ENCODE data around the gene NCF2.
"Not testable (repeated sequence)": the region's sequence is repeated elsewhere in the genome, so short reads cannot be mapped to it uniquely, and the experiment has no call there.

The NCF2 gene

DNA sequence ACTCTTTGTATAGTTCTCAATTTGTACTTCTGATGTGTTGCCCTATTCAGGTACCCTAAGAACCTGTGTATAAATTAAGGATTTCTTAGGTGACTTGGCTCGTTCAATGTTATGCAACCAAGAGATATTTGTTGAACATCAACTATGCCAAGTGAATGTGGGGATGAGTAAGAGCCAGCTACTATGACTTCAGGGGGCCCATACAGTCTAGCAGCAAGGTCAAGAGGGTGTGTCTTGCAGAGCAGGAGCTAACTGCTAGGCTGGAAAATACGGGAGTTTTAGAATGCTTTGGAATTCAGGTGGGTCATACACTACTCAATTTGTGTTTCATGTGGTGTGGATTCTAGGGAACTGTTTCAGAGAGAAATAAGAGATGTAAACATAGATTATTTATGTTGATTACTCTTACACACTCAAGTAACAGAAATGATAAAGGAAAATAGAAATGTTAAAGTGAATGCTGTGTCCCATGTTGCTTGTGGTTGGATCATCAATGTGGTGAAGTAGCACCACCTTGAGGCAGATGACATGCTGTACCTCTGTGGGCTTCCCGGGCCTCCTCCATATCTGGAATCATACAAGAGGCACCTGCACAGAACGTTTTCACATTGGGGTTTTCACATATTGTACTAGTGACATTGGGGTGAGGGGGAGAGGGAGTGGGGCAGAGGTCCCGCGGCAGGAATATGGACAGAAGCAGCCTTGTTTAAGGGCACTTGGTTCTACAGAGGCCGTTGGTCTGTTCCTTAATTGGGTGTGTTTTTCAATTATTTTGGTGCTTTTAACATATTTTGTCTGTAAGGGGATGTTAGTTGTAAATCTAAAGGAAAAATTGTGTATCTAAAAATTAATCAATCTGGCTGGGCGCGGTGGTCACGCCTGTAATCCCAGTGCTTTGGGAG, 32.9 kb upstream of the NCF2 start:
- Mint-ChIP-seq H3K27ac (peak overlapping the region; percentile 11), H3K4me3 (no peak overlapping the region), H3K9me3 (no peaks in the 10 kb centered on the region), H3K27me3 (no peaks in the 10 kb centered on the region), H3K4me1 (ENCODE audit: low read depth) (peaks cover 13% of the 10 kb centered on the region), H3K36me3 (ENCODE audit: low read depth) (peaks cover 27% of the 10 kb centered on the region)

DNA sequence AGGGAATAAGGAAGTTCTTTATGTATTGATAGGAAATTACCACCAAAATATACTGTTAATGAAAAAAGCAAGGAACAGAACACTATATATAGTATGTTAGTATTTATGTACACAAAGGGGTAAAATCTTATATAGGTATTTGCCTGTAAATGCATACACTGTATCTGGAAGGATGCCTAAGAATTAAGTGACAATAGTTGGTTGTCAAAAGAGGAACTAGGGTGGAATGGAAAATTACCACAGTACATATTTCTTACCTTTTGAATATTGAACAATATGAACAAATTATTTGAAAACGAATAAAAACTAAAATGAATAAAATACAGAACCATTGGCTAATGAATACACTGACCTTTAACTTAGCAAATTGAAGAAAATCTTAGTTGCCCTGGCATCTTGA, 31.8 kb upstream of the NCF2 start:
- no peaks in the 10 kb centered on the region for H3K27me3 Mint-ChIP-seq

GRCh38 chr1:183620311-183620710, 30.1 kb upstream of the NCF2 start:
- peaks cover 7% of the 10 kb centered on the region for H3K4me1 Mint-ChIP-seq (ENCODE audit: low read depth)
- peaks cover 15% of the 10 kb centered on the region for H3K36me3 Mint-ChIP-seq (ENCODE audit: low read depth)
- no peaks in the 10 kb centered on the region for H3K9me3 Mint-ChIP-seq
- H3K27ac Mint-ChIP-seq = no peak overlapping the region
- H3K27me3 Mint-ChIP-seq = no peaks in the 10 kb centered on the region
- H3K4me3 Mint-ChIP-seq = no peak overlapping the region

More for the DNA sequence above, 31.8 kb upstream of the NCF2 start:
- Mint-ChIP-seq H3K36me3 (ENCODE audit: low read depth) (peaks cover 26% of the 10 kb centered on the region), H3K27ac (no peak overlapping the region), H3K4me1 (ENCODE audit: low read depth) (peaks cover 11% of the 10 kb centered on the region), H3K4me3 (no peak overlapping the region), H3K9me3 (no peaks in the 10 kb centered on the region)

DNA sequence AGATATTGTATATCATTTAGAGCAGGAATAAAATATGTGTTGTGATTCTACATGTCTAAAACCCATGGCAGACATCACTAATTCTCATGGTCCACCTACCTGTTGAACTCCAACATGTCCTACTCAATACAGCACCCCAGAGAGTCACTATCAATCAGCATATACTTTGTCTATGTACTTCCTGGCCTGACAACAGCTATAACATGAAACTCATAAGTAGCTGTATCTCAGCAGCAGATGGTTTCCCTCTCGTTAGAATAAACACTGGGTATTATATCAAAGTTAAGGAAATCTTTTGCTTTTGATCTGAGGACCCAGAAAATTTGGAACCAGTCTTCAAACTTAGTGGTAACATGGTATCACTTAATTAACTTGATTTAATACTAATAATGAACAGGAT, 29.5 kb upstream of the NCF2 start:
- H3K27ac Mint-ChIP-seq = no peak overlapping the region
- H3K9me3 Mint-ChIP-seq = no peaks in the 10 kb centered on the region
- H3K4me3 Mint-ChIP-seq = no peak overlapping the region
- peaks cover 9% of the 10 kb centered on the region for H3K36me3 Mint-ChIP-seq (ENCODE audit: low read depth)
- H3K27me3 Mint-ChIP-seq = no peaks in the 10 kb centered on the region
- peaks cover 7% of the 10 kb centered on the region for H3K4me1 Mint-ChIP-seq (ENCODE audit: low read depth)

DNA sequence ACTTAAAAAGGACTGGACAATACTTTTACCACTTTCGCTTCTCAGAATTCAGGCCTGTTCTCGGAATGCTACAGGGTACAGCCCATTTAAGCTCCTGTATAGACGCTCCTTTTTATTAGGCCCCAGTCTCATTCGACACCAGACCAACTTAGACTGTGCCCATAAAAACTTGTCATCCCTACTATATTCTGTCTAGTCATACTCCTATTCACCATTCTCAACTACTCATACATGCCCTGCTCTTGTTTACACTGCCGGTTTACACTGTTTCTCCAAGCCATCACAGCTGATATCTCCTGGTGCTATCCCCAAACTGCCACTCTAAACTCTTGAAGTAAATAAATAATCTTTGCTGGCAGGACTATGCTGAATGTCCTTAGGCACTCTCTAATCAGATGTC, 27.9 kb upstream of the NCF2 start:
- not testable (repeated sequence) for H3K9me3 Mint-ChIP-seq; H3K27me3 Mint-ChIP-seq; H3K27ac Mint-ChIP-seq; H3K4me3 Mint-ChIP-seq; H3K36me3 Mint-ChIP-seq (ENCODE audit: low read depth); H3K4me1 Mint-ChIP-seq (ENCODE audit: low read depth)

DNA sequence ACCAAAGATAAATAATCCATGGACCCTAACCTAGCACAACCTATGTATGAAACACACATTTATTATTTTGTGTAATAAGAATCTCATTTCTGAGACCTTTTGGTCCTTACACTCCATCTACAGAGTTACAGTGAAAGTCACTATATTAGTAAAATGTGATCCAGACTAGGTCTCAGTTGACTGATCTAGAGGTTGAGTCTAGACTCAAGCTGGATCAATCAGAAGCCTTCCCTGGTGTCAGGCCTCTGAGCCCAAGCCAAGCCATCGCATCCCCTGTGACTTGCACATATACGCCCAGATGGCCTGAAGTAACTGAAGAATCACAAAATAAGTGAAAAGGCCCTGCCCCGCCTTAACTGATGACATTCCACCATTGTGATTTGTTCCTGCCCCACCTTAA, 22.7 kb upstream of the NCF2 start:
- not testable (repeated sequence) for H3K9me3 Mint-ChIP-seq; H3K4me3 Mint-ChIP-seq; H3K36me3 Mint-ChIP-seq (ENCODE audit: low read depth); H3K27ac Mint-ChIP-seq; H3K27me3 Mint-ChIP-seq; H3K4me1 Mint-ChIP-seq (ENCODE audit: low read depth)

DNA sequence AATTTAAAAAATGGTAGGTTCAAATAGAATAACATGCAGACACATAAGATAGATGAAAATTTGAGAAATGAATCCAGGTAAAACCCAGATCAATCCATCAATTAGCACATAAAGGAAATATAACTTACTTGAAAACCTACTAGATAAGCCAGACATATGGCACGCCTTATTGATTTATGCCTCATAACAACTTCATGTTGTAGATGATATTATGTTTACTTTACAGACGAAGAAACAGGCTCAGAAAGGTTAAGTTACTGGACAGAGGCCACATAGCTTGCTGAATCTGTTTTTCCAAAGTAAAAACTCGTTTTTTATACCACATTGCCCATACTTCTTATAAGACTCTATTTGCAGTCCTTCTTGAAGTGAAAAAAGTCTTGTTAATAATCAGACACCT, 22.1 kb upstream of the NCF2 start:
- H3K27ac Mint-ChIP-seq = no peak overlapping the region
- peaks cover 4% of the 10 kb centered on the region for H3K4me1 Mint-ChIP-seq (ENCODE audit: low read depth)
- H3K4me3 Mint-ChIP-seq = no peak overlapping the region
- peaks cover 4% of the 10 kb centered on the region for H3K27me3 Mint-ChIP-seq
- H3K36me3 Mint-ChIP-seq (ENCODE audit: low read depth) = no peaks in the 10 kb centered on the region
- H3K9me3 Mint-ChIP-seq = no peaks in the 10 kb centered on the region

GRCh38 chr1:183611021-183611420, 20.8 kb upstream of the NCF2 start:
- peaks cover 4% of the 10 kb centered on the region for H3K27me3 Mint-ChIP-seq
- no peak overlapping the region for H3K27ac Mint-ChIP-seq
- H3K9me3 Mint-ChIP-seq = no peaks in the 10 kb centered on the region
- H3K36me3 Mint-ChIP-seq (ENCODE audit: low read depth) = no peaks in the 10 kb centered on the region
- H3K4me1 Mint-ChIP-seq (ENCODE audit: low read depth) = peaks cover 7% of the 10 kb centered on the region
- H3K4me3 Mint-ChIP-seq = no peak overlapping the region

GRCh38 chr1:183609759-183610452, 19.6 kb upstream of the NCF2 start:
- no peak overlapping the region for H3K27ac Mint-ChIP-seq

GRCh38 chr1:183609313-183609712, 19.1 kb upstream of the NCF2 start:
- Mint-ChIP-seq H3K36me3 (ENCODE audit: low read depth) (no peaks in the 10 kb centered on the region), H3K9me3 (no peaks in the 10 kb centered on the region), H3K4me3 (no peak overlapping the region), H3K27me3 (peaks cover 4% of the 10 kb centered on the region), H3K4me1 (ENCODE audit: low read depth) (peaks cover 7% of the 10 kb centered on the region), H3K27ac (no peak overlapping the region)

More at GRCh38 chr1:183609759-183610452, 19.6 kb upstream of the NCF2 start:
- Mint-ChIP-seq H3K36me3 (ENCODE audit: low read depth) (no peaks in the 10 kb centered on the region), H3K4me1 (ENCODE audit: low read depth) (peaks cover 7% of the 10 kb centered on the region), H3K4me3 (no peak overlapping the region), H3K9me3 (no peaks in the 10 kb centered on the region), H3K27me3 (peaks cover 4% of the 10 kb centered on the region)

DNA sequence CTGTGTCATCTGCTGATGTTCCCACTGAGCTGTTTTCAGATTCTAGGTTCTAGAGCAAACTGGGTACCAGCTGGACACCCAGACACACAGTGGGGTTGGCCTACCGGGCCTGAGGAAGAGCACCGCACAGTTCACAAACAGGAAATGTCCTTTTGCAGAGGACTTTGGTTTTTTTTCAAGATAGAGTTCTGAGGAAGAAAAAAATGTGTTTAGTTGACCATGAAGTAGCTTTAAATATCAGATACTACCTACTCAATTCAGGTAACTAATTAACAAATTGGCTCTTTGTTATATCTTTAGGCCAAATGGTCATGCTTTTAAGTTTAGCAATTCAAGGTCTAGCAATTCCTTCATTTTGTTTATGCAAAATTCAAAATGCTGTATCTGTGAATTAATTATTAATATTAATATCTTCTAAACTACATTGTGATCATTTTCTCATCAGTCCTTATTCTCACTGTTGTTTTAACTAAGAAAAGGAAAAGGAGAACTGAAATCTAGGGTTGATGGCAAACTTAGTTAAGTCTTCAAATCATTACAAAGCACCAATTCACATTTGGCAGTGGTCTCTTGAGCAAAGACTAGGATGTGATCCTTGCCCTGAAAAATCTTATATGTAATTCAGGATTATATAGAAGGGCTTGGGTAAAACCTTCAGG, 17.2 kb upstream of the NCF2 start:
- peaks cover 4% of the 10 kb centered on the region for H3K27me3 Mint-ChIP-seq
- H3K4me3 Mint-ChIP-seq = no peak overlapping the region
- H3K27ac Mint-ChIP-seq = no peak overlapping the region
- H3K36me3 Mint-ChIP-seq (ENCODE audit: low read depth) = no peaks in the 10 kb centered on the region
- no peaks in the 10 kb centered on the region for H3K9me3 Mint-ChIP-seq
- H3K4me1 Mint-ChIP-seq (ENCODE audit: low read depth) = peaks cover 13% of the 10 kb centered on the region

- Mint-ChIP-seq H3K27me3 (peaks cover 4% of the 10 kb centered on the region), H3K9me3 (no peaks in the 10 kb centered on the region), H3K4me1 (ENCODE audit: low read depth) (peaks cover 13% of the 10 kb centered on the region), H3K4me3 (no peak overlapping the region), H3K27ac (no peak overlapping the region), H3K36me3 (ENCODE audit: low read depth) (no peaks in the 10 kb centered on the region)
Observed at GRCh38 chr1:183605904-183606303, 15.6 kb upstream of the NCF2 start.

DNA sequence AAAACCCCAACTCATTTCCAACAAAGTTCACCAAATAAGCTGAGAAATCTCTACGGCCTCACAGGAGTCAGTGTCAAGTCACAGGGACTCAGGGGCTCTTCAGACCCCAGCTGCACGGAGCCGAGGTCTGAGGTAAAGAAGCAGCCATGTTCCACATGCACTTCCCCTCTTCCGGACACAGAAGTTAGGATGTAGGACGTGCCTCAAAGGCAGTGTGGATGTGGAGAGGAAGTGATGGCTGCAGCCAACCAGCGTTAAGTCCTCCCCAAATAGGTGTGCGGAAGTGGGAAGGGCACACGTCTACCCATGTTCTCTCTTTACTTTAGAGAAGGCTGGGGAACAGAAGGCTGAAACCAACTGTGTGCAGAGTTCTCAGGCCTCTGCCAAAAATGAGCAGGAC, 14.6 kb upstream of the NCF2 start:
- H3K9me3 Mint-ChIP-seq = no peaks in the 10 kb centered on the region
- H3K36me3 Mint-ChIP-seq (ENCODE audit: low read depth) = no peaks in the 10 kb centered on the region
- H3K4me3 Mint-ChIP-seq = no peak overlapping the region
- H3K27me3 Mint-ChIP-seq = peaks cover 4% of the 10 kb centered on the region
- H3K27ac Mint-ChIP-seq = no peak overlapping the region
- peaks cover 13% of the 10 kb centered on the region for H3K4me1 Mint-ChIP-seq (ENCODE audit: low read depth)

DNA sequence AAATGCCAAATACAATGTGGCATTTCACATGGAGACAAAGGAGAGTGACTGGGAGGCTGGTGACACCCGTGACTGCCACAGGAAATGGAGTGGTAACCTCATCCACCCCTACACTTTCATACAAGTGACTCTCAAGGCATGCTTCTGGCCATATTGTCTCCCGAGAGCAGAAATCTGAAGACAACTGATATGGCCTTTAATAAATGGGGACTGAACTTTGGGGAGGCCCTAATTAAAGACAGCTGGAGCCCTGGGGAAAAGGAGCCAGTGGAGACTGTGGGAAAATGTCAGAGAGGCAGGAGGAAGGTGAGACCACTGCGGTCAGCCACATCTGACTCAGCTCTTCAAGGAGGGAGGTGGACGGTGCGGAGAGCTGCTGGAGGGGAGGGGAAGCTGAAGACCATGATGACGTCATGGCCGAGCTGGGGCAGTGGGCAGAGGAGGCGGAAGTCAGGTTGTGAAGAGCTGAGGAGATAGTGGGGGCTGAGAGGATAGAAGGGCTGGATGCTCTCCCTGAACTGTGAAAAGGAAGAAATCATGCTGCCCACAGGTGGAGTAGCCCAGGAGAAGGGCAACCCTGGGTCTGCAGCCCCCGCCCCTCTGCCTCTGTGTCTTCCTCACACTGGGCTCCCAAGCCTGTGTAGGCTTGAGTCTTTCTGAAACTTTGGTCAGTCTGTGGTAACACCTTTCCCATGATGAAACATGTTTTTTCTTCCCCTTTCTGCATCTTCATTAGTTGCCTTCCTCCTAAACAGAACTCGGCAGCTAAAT, 14.0 kb upstream of the NCF2 start:
- Mint-ChIP-seq H3K4me3 (no peak overlapping the region), H3K27ac (peak overlapping the region; percentile 15), H3K9me3 (no peaks in the 10 kb centered on the region), H3K27me3 (peaks cover 4% of the 10 kb centered on the region), H3K36me3 (ENCODE audit: low read depth) (no peaks in the 10 kb centered on the region), H3K4me1 (ENCODE audit: low read depth) (peaks cover 13% of the 10 kb centered on the region)
